Mammary epithelial cell (primary cell): ENCODE results near the gene CFAP73.

Experiments used
- EZH2 ChIP-seq: IDR thresholded peaks from 2 replicates; pipeline ENCODE4 v1.6.1; 2012; ENCODE audit warnings: low read length, inconsistent platforms, borderline replicate concordance
- TF ChIP-seq, protein P1 (sequence below), 2 donors: IDR thresholded peaks in 1 of 2; conservative IDR thresholded peaks in 1 of 2; 2 replicates each; pipeline ENCODE4 v1.5.1; 2011 to 2012; ENCODE audit warnings: inconsistent platforms in 2 of 2, low read length in 2 of 2, mild to moderate bottlenecking in 2 of 2, control low read depth in 1 of 2, low read depth in 1 of 2; ENCODE audit not compliant: insufficient read depth in 1 of 2; ENCODE audit errors: extremely low read depth in 1 of 2

DNA sequence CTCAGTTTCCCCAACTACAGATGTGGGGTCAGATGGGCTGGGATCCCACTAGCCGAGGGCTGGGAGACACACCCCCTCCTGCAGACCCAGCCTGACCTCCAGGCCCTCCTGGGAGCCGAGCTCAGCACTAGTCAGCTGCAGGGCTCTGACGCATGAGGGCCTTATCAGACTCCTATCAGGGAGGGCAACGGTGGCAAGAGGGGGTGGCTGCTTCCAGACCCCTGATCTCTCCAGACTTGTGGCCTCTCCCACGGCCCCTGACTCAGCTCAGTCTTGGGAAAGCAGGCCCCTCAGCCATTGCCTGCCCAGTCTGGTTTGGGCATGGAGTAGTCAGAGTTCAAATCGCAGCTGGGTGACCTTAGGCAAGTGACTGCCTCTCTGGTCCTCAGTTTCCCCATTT is 16.5 kb upstream of the CFAP73 start:
- TF ChIP-seq, protein P1, sequence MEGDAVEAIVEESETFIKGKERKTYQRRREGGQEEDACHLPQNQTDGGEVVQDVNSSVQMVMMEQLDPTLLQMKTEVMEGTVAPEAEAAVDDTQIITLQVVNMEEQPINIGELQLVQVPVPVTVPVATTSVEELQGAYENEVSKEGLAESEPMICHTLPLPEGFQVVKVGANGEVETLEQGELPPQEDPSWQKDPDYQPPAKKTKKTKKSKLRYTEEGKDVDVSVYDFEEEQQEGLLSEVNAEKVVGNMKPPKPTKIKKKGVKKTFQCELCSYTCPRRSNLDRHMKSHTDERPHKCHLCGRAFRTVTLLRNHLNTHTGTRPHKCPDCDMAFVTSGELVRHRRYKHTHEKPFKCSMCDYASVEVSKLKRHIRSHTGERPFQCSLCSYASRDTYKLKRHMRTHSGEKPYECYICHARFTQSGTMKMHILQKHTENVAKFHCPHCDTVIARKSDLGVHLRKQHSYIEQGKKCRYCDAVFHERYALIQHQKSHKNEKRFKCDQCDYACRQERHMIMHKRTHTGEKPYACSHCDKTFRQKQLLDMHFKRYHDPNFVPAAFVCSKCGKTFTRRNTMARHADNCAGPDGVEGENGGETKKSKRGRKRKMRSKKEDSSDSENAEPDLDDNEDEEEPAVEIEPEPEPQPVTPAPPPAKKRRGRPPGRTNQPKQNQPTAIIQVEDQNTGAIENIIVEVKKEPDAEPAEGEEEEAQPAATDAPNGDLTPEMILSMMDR (conservative IDR thresholded peaks at IDR 0.05 in 1 of 2, IDR thresholded peaks at IDR 0.05 in 1 of 2; ENCODE audit: extremely low read depth in 1 of 2, insufficient read depth in 1 of 2, low read depth in 1 of 2, low read length in 2 of 2) = no peak
- no peak for TF ChIP-seq EZH2
